Astrocyte of the spinal cord (primary cell): ENCODE measurements around the gene ADAMTS5.
A peak's percentile ranks its signal among the peaks of the same experiment; 100 is the strongest.

Source experiments
- DNase-seq: peaks from one replicate; pipeline ENCODE4 v3.0.0; 2011; ENCODE audit warnings: low read depth, low spot score
- H3K4me3 ChIP-seq: 2 replicates; pipeline ENCODE4 v1.5.1; 2011; ENCODE audit warnings: low read depth, mild to moderate bottlenecking, low read length, moderate library complexity
- CTCF ChIP-seq: IDR thresholded peaks from 2 replicates; pipeline ENCODE4 v1.5.1; 2012; ENCODE audit warnings: low read depth, mild to moderate bottlenecking, low read length, inconsistent platforms
- in situ Hi-C: cut with HindIII; loops from 2 replicates; pipeline ENCODE4 v1.10.0; 2017; ENCODE audit warnings: low sequenced_read_pairs

ADAMTS5 gene

GRCh38 chr21:26925122-26925521, 41.8 kb downstream of the ADAMTS5 start:
- in situ Hi-C loops, result loop anchor here (25.0 kb wide), 1 partner anchor 337 kb away; no protein-coding TSS in a partner anchor

GRCh38 chr21:26923986-26924385, 42.9 kb downstream of the ADAMTS5 start:
- in situ Hi-C loops, result no loop called here
- H3K4me3 ChIP-seq, result no peak overlapping the region
- TF ChIP-seq CTCF, result no peak
- DNase-seq, result no peak

More at GRCh38 chr21:26925122-26925521, 41.8 kb downstream of the ADAMTS5 start:
- no peak overlapping the region for H3K4me3 ChIP-seq
- DNase-seq, result no peak
- TF ChIP-seq CTCF, result no peak

GRCh38 chr21:26920055-26920454, 46.8 kb downstream of the ADAMTS5 start:
- no peak for TF ChIP-seq CTCF
- in situ Hi-C loops, result no loop called here
- no peak for DNase-seq
- no peak overlapping the region for H3K4me3 ChIP-seq

GRCh38 chr21:26918323-26919079, 48.4 kb downstream of the ADAMTS5 start:
- TF ChIP-seq CTCF, result no peak
- in situ Hi-C loops, result no loop called here
- H3K4me3 ChIP-seq, result no peak overlapping the region
- peak; percentile 9 for DNase-seq

- in situ Hi-C loops, result no loop called here
- no peak for DNase-seq
- no peak for TF ChIP-seq CTCF
- H3K4me3 ChIP-seq, result no peak overlapping the region
Observed at GRCh38 chr21:26916799-26917198, 50.1 kb downstream of the ADAMTS5 start.

GRCh38 chr21:26914557-26914956, 52.3 kb downstream of the ADAMTS5 start:
- no peak for DNase-seq
- in situ Hi-C loops, result no loop called here
- TF ChIP-seq CTCF, result no peak
- no peak overlapping the region for H3K4me3 ChIP-seq

- no peak for TF ChIP-seq CTCF
- in situ Hi-C loops, result no loop called here
Observed at GRCh38 chr21:26912466-26912865, 54.4 kb downstream of the ADAMTS5 start.

More at GRCh38 chr21:26912466-26912865, 54.4 kb downstream of the ADAMTS5 start:
- no peak for DNase-seq
- no peak overlapping the region for H3K4me3 ChIP-seq
